ENCODE data around the gene NUP98. TPM values are rescaled to one million over a fixed set of nuclear protein-coding genes. Genes with fewer than 3 reads are reported as not detected.

NUP98 gene
- total and polyA plus RNA-seq, 2 experiments from 2014 or later: 23.6 to 81.4 TPM

DNA sequence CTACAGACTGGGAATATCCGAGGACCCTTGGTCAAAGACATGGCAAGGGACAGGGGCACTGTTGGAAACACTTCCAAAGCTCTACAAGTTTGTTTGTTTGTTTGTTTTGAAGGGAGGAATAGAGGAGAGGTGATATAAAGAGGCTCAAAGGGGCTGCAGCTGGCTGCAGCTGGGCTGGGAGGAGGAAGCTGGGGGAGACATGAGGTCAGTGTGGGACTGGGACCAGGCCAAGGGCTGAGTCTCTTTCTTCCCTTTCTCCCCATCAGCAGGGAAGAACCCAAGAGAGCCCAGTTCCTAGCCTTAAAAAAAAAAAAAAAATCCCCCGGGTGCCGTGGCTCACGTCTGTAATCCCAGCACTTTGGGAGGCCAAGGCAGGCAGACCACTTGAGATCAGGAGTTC, 38.4 kb upstream of the NUP98 start:
- no peaks in the 10 kb centered on the region for H3K36me3 ChIP-seq (replicated peaks; ENCODE audit: insufficient read depth, low read depth)
- peaks cover 21% of the 10 kb centered on the region for H3K4me1 ChIP-seq (ENCODE audit: insufficient read depth)
- H3K4me3 ChIP-seq: no peak overlapping the region
- H4K20me1 ChIP-seq (ENCODE audit: insufficient read depth, poor library complexity, severe bottlenecking): peaks cover 26% of the 10 kb centered on the region
- peak overlapping the region; percentile 45 for H3K27ac ChIP-seq
- WGBS (ENCODE audit: low lambda C conversion rate, missing lambda C conversion rate): 94% methylated on average over 4 of the region's 4 CpGs
- TF ChIP-seq EZH2phosphoT487 (IDR thresholded peaks at IDR 0.05; ENCODE audit: low read depth, severe bottlenecking, unreplicated experiment): no peak
- TF ChIP-seq EZH2 (IDR thresholded peaks at IDR 0.05; ENCODE audit: borderline replicate concordance): no peak
- no peaks in the 10 kb centered on the region for H3K9me3 ChIP-seq (ENCODE audit: low read depth)
- H3K79me2 ChIP-seq: peaks cover 93% of the 10 kb centered on the region
- no peak for DNase-seq (ENCODE audit: low spot score)
- H3K4me2 ChIP-seq: no peak overlapping the region
- H2AFZ ChIP-seq: no peak overlapping the region
- no peaks in the 10 kb centered on the region for H3K27me3 ChIP-seq
- no peaks in the 10 kb centered on the region for H3K9me2 ChIP-seq (replicated peaks; ENCODE audit: insufficient read depth)

DNA sequence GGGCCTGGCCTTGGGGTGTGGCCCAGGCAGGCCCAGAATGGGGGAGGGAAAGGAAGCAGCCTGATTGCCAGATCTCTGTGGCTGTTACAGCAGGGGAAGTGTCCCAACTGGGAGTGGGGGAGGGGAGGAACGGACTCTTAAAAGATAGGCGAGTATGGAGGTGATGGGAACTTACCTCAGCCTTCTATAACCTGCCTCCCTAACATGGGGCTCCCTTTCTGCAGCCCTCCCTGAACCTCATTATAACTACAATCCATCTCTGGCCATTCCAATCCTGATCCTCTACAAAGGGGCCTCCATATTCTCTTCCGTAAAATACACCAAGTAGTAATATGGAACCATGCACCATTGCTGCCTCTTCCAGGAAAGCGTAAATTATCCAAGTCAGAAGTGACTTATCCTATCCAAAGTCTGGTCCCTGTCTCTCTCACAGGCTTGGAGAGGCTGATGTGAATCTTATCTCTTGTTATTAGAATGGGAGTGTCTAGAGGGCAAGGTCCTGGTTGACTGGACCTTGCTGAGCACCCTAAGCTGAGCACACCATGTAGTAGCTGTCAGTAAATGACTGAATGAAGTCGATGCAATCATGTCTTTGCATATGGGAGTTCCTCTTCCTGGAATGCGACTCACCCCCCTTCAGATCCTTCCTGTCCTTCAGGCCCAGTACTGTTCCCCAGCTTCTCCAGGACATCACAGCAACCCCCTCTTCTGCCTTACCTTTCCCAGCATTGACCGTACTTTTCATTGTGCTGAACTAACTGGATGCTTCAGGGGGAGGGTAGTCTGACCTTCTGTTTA, 37.5 kb upstream of the NUP98 start:
- no peak overlapping the region for H3K4me3 ChIP-seq
- TF ChIP-seq EZH2phosphoT487 (IDR thresholded peaks at IDR 0.05; ENCODE audit: low read depth, severe bottlenecking, unreplicated experiment) (no peak), EZH2 (IDR thresholded peaks at IDR 0.05; ENCODE audit: borderline replicate concordance) (no peak)
- TF ChIP-seq, protein P1, sequence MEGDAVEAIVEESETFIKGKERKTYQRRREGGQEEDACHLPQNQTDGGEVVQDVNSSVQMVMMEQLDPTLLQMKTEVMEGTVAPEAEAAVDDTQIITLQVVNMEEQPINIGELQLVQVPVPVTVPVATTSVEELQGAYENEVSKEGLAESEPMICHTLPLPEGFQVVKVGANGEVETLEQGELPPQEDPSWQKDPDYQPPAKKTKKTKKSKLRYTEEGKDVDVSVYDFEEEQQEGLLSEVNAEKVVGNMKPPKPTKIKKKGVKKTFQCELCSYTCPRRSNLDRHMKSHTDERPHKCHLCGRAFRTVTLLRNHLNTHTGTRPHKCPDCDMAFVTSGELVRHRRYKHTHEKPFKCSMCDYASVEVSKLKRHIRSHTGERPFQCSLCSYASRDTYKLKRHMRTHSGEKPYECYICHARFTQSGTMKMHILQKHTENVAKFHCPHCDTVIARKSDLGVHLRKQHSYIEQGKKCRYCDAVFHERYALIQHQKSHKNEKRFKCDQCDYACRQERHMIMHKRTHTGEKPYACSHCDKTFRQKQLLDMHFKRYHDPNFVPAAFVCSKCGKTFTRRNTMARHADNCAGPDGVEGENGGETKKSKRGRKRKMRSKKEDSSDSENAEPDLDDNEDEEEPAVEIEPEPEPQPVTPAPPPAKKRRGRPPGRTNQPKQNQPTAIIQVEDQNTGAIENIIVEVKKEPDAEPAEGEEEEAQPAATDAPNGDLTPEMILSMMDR (IDR thresholded peaks at IDR 0.05; ENCODE audit: poor library complexity): no peak
- H3K9me3 ChIP-seq (ENCODE audit: low read depth): no peaks in the 10 kb centered on the region
- no peaks in the 10 kb centered on the region for H3K27me3 ChIP-seq
- peaks cover 18% of the 10 kb centered on the region for H3K4me1 ChIP-seq (ENCODE audit: insufficient read depth)
- no peaks in the 10 kb centered on the region for H3K9me2 ChIP-seq (replicated peaks; ENCODE audit: insufficient read depth)
- WGBS (ENCODE audit: low lambda C conversion rate, missing lambda C conversion rate): 84% methylated on average over 7 of the region's 7 CpGs
- H3K27ac ChIP-seq: peak overlapping the region; percentile 45
- H3K4me2 ChIP-seq: peak overlapping the region; percentile 42
- no peaks in the 10 kb centered on the region for H3K36me3 ChIP-seq (replicated peaks; ENCODE audit: insufficient read depth, low read depth)
- peak; percentile 19 for DNase-seq (ENCODE audit: low spot score)
- H3K79me2 ChIP-seq: peaks cover 94% of the 10 kb centered on the region
- no peak overlapping the region for H2AFZ ChIP-seq
- H4K20me1 ChIP-seq (ENCODE audit: insufficient read depth, poor library complexity, severe bottlenecking): peaks cover 23% of the 10 kb centered on the region

GRCh38 chr11:3834349-3834663, 37.0 kb upstream of the NUP98 start:
- H3K27me3 ChIP-seq: no peaks in the 10 kb centered on the region
- peak overlapping the region; percentile 24 for H3K27ac ChIP-seq
- H3K4me3 ChIP-seq: no peak overlapping the region
- no peaks in the 10 kb centered on the region for H3K9me2 ChIP-seq (replicated peaks; ENCODE audit: insufficient read depth)
- peaks cover 18% of the 10 kb centered on the region for H4K20me1 ChIP-seq (ENCODE audit: insufficient read depth, poor library complexity, severe bottlenecking)
- 84% methylated on average over 4 of the region's 4 CpGs for whole genome bisulfite sequencing (ENCODE audit: low lambda C conversion rate, missing lambda C conversion rate)
- no peaks in the 10 kb centered on the region for H3K9me3 ChIP-seq (ENCODE audit: low read depth)
- peaks cover 14% of the 10 kb centered on the region for H3K4me1 ChIP-seq (ENCODE audit: insufficient read depth)
- peak overlapping the region; percentile 42 for H3K4me2 ChIP-seq
- H3K79me2 ChIP-seq: peaks cover 94% of the 10 kb centered on the region
- TF ChIP-seq, protein P1 (IDR thresholded peaks at IDR 0.05; ENCODE audit: poor library complexity): no peak
- no peak for TF ChIP-seq EZH2phosphoT487 (IDR thresholded peaks at IDR 0.05; ENCODE audit: low read depth, severe bottlenecking, unreplicated experiment)
- DNase-seq (ENCODE audit: low spot score): no peak
- no peaks in the 10 kb centered on the region for H3K36me3 ChIP-seq (replicated peaks; ENCODE audit: insufficient read depth, low read depth)
- no peak overlapping the region for H2AFZ ChIP-seq

GRCh38 chr11:3833449-3833848, 36.1 kb upstream of the NUP98 start:
- H3K9me3 ChIP-seq (ENCODE audit: low read depth): no peaks in the 10 kb centered on the region
- H3K27ac ChIP-seq: no peak overlapping the region
- no peak overlapping the region for H3K4me2 ChIP-seq
- 84% methylated on average over 2 of the region's 2 CpGs for WGBS (ENCODE audit: low lambda C conversion rate, missing lambda C conversion rate)
- H3K36me3 ChIP-seq (replicated peaks; ENCODE audit: insufficient read depth, low read depth): no peaks in the 10 kb centered on the region
- no peak for DNase-seq (ENCODE audit: low spot score)
- H3K4me3 ChIP-seq: no peak overlapping the region
- no peaks in the 10 kb centered on the region for H3K9me2 ChIP-seq (replicated peaks; ENCODE audit: insufficient read depth)
- peaks cover 11% of the 10 kb centered on the region for H4K20me1 ChIP-seq (ENCODE audit: insufficient read depth, poor library complexity, severe bottlenecking)
- TF ChIP-seq, protein P1 (IDR thresholded peaks at IDR 0.05; ENCODE audit: poor library complexity): no peak
- TF ChIP-seq EZH2 (IDR thresholded peaks at IDR 0.05; ENCODE audit: borderline replicate concordance) (no peak), EZH2phosphoT487 (IDR thresholded peaks at IDR 0.05; ENCODE audit: low read depth, severe bottlenecking, unreplicated experiment) (no peak)
- H2AFZ ChIP-seq: no peak overlapping the region
- H3K4me1 ChIP-seq (ENCODE audit: insufficient read depth): peaks cover 11% of the 10 kb centered on the region
- no peaks in the 10 kb centered on the region for H3K27me3 ChIP-seq
- peaks cover 86% of the 10 kb centered on the region for H3K79me2 ChIP-seq
